Activated T-cell treated with anti-CD3 and anti-CD28 coated beads, Interleukin-2, amount 50 U/mL, for 4 hours (primary cell): Measurements from ENCODE around the gene TBC1D4. TPM values are rescaled to one million over a fixed set of nuclear protein-coding genes. Genes with fewer than 3 reads are reported as not detected.

Source experiments
- ATAC-seq, 2 donors: fragments of 200-7000 bp; cut with Tn5 transposase; one replicate each; pipeline ENCODE4 v1.10.0; 2021
- DNase-seq: peaks from one replicate; pipeline ENCODE4 v3.0.0-alpha.2; 2020
- H3K27me3 Mint-ChIP-seq: one replicate; pipeline ENCODE4 v1.8.0; 2021; ENCODE audit warnings: low read depth, mixed read lengths
- H3K36me3 Mint-ChIP-seq: one replicate; pipeline ENCODE4 v1.8.0; 2022; ENCODE audit warnings: mixed read lengths; ENCODE audit not compliant: insufficient read depth
- H3K4me1 Mint-ChIP-seq: one replicate; pipeline ENCODE4 v1.8.0; 2021; ENCODE audit warnings: low read depth, mixed read lengths
- H3K4me3 Mint-ChIP-seq: one replicate; pipeline ENCODE4 v1.8.0; 2021; ENCODE audit warnings: mild to moderate bottlenecking, moderate library complexity, mixed read lengths
- H3K9me3 Mint-ChIP-seq: one replicate; pipeline ENCODE4 v1.8.0; 2021; ENCODE audit warnings: mixed read lengths
- total RNA-seq, 3 donors: library from RNA; stranded (reverse); gene quantifications; one replicate each; pipeline ENCODE4 v1.2.1, GENCODE V29; 2021

Gene TBC1D4
- total RNA-seq, 3 donors from 2014 or later, result 25.1 to 35.1 (median 30.0) TPM

GRCh38 chr13:75410207-75410606 is 71.8 kb downstream of the TBC1D4 start:
- Mint-ChIP-seq H3K27me3 (no peaks in the 10 kb centered on the region), H3K4me3 (no peak overlapping the region), H3K9me3 (no peaks in the 10 kb centered on the region), H3K36me3 (no peaks in the 10 kb centered on the region), H3K4me1 (no peaks in the 10 kb centered on the region)
- DNase-seq (no peak), ATAC-seq (no peak)

- H3K27me3 Mint-ChIP-seq, result peaks cover 4% of the 10 kb centered on the region
- no peaks in the 10 kb centered on the region for H3K9me3 Mint-ChIP-seq
- no peak overlapping the region for H3K4me3 Mint-ChIP-seq
Observed at GRCh38 chr13:75407998-75408397, 74.0 kb downstream of the TBC1D4 start.

GRCh38 chr13:75407473-75407872 is 74.5 kb downstream of the TBC1D4 start:
- no peak overlapping the region for H3K4me3 Mint-ChIP-seq
- DNase-seq, result no peak
- H3K4me1 Mint-ChIP-seq, result no peaks in the 10 kb centered on the region
- ATAC-seq, result no peak
- peaks cover 4% of the 10 kb centered on the region for H3K27me3 Mint-ChIP-seq
- no peaks in the 10 kb centered on the region for H3K36me3 Mint-ChIP-seq
- no peaks in the 10 kb centered on the region for H3K9me3 Mint-ChIP-seq

More at GRCh38 chr13:75407998-75408397, 74.0 kb downstream of the TBC1D4 start:
- Mint-ChIP-seq H3K4me1 (no peaks in the 10 kb centered on the region), H3K36me3 (no peaks in the 10 kb centered on the region)
- DNase-seq (no peak), ATAC-seq (no peak)

- no peaks in the 10 kb centered on the region for H3K9me3 Mint-ChIP-seq
- DNase-seq (no peak), ATAC-seq (no peak)
- H3K36me3 Mint-ChIP-seq, result no peaks in the 10 kb centered on the region
- H3K27me3 Mint-ChIP-seq, result peaks cover 5% of the 10 kb centered on the region
- H3K4me3 Mint-ChIP-seq, result no peak overlapping the region
- H3K4me1 Mint-ChIP-seq, result no peaks in the 10 kb centered on the region
Observed at GRCh38 chr13:75405976-75406703, 75.8 kb downstream of the TBC1D4 start.

GRCh38 chr13:75404726-75405125 is 77.2 kb downstream of the TBC1D4 start:
- no peaks in the 10 kb centered on the region for H3K9me3 Mint-ChIP-seq
- DNase-seq, result no peak
- peaks cover 13% of the 10 kb centered on the region for H3K27me3 Mint-ChIP-seq
- ATAC-seq, result no peak
- no peaks in the 10 kb centered on the region for H3K4me1 Mint-ChIP-seq
- H3K4me3 Mint-ChIP-seq, result no peak overlapping the region
- H3K36me3 Mint-ChIP-seq, result no peaks in the 10 kb centered on the region

- ATAC-seq, result no peak
- H3K4me3 Mint-ChIP-seq, result no peak overlapping the region
Observed at GRCh38 chr13:75402787-75403186, 79.2 kb downstream of the TBC1D4 start.

GRCh38 chr13:75400775-75401174 is 81.2 kb downstream of the TBC1D4 start:
- H3K27me3 Mint-ChIP-seq, result peaks cover 16% of the 10 kb centered on the region
- no peak overlapping the region for H3K4me3 Mint-ChIP-seq
- DNase-seq (no peak), ATAC-seq (no peak)
- H3K4me1 Mint-ChIP-seq, result no peaks in the 10 kb centered on the region
- no peaks in the 10 kb centered on the region for H3K36me3 Mint-ChIP-seq
- peaks cover 6% of the 10 kb centered on the region for H3K9me3 Mint-ChIP-seq

More at GRCh38 chr13:75402787-75403186, 79.2 kb downstream of the TBC1D4 start:
- Mint-ChIP-seq H3K27me3 (peaks cover 16% of the 10 kb centered on the region), H3K9me3 (no peaks in the 10 kb centered on the region), H3K4me1 (no peaks in the 10 kb centered on the region), H3K36me3 (no peaks in the 10 kb centered on the region)
- DNase-seq, result no peak

- ATAC-seq (no peak), DNase-seq (no peak)
- H3K4me3 Mint-ChIP-seq, result no peak overlapping the region
- peaks cover 16% of the 10 kb centered on the region for H3K27me3 Mint-ChIP-seq
- H3K36me3 Mint-ChIP-seq, result no peaks in the 10 kb centered on the region
- H3K9me3 Mint-ChIP-seq, result peaks cover 6% of the 10 kb centered on the region
- H3K4me1 Mint-ChIP-seq, result no peaks in the 10 kb centered on the region
Observed at GRCh38 chr13:75399879-75400217, 82.1 kb downstream of the TBC1D4 start.

- Mint-ChIP-seq H3K36me3 (no peaks in the 10 kb centered on the region), H3K9me3 (peaks cover 6% of the 10 kb centered on the region), H3K27me3 (peaks cover 16% of the 10 kb centered on the region), H3K4me1 (no peaks in the 10 kb centered on the region), H3K4me3 (no peak overlapping the region)
- no peak for DNase-seq
- no peak for ATAC-seq
Observed at GRCh38 chr13:75399168-75399878, 82.6 kb downstream of the TBC1D4 start.

GRCh38 chr13:75398072-75398471 is 83.9 kb downstream of the TBC1D4 start:
- Mint-ChIP-seq H3K36me3 (no peaks in the 10 kb centered on the region), H3K4me1 (no peaks in the 10 kb centered on the region), H3K9me3 (peaks cover 6% of the 10 kb centered on the region), H3K27me3 (peaks cover 12% of the 10 kb centered on the region), H3K4me3 (no peak overlapping the region)
- ATAC-seq (no peak), DNase-seq (no peak)

GRCh38 chr13:75395901-75396300 is 86.1 kb downstream of the TBC1D4 start:
- Mint-ChIP-seq H3K36me3 (no peaks in the 10 kb centered on the region), H3K4me3 (no peak overlapping the region), H3K9me3 (peaks cover 6% of the 10 kb centered on the region), H3K27me3 (peaks cover 11% of the 10 kb centered on the region), H3K4me1 (no peaks in the 10 kb centered on the region)
- DNase-seq, result no peak
- no peak for ATAC-seq

- ATAC-seq (no peak), DNase-seq (no peak)
- H3K4me1 Mint-ChIP-seq, result no peaks in the 10 kb centered on the region
- H3K36me3 Mint-ChIP-seq, result no peaks in the 10 kb centered on the region
- H3K27me3 Mint-ChIP-seq, result peaks cover 5% of the 10 kb centered on the region
- H3K9me3 Mint-ChIP-seq, result peaks cover 6% of the 10 kb centered on the region
- H3K4me3 Mint-ChIP-seq, result no peak overlapping the region
Observed at GRCh38 chr13:75395066-75395465, 86.9 kb downstream of the TBC1D4 start.

GRCh38 chr13:75393839-75394520 is 88.0 kb downstream of the TBC1D4 start:
- H3K9me3 Mint-ChIP-seq, result peaks cover 6% of the 10 kb centered on the region
- no peak for DNase-seq
- H3K27me3 Mint-ChIP-seq, result peaks cover 3% of the 10 kb centered on the region
- no peak overlapping the region for H3K4me3 Mint-ChIP-seq
- no peaks in the 10 kb centered on the region for H3K36me3 Mint-ChIP-seq
- no peak for ATAC-seq
- no peaks in the 10 kb centered on the region for H3K4me1 Mint-ChIP-seq

GRCh38 chr13:75391432-75392100 is 90.4 kb downstream of the TBC1D4 start:
- no peaks in the 10 kb centered on the region for H3K36me3 Mint-ChIP-seq
- ATAC-seq (no peak), DNase-seq (no peak)
- H3K4me1 Mint-ChIP-seq, result no peaks in the 10 kb centered on the region
- no peaks in the 10 kb centered on the region for H3K27me3 Mint-ChIP-seq
- no peak overlapping the region for H3K4me3 Mint-ChIP-seq
- H3K9me3 Mint-ChIP-seq, result no peaks in the 10 kb centered on the region
